GM12874 (cell line): ENCODE results near the gene PCDHGA9.

Experiments
- CTCF ChIP-seq: IDR thresholded peaks from 2 replicates; pipeline ENCODE4 v1.5.1; 2011; ENCODE audit warnings: low read depth, mild to moderate bottlenecking, control low read depth, low read length, moderate library complexity; ENCODE audit not compliant: insufficient read depth

PCDHGA9 gene

GRCh38 chr5:141431286-141431685 is 28.7 kb downstream of the PCDHGA9 start:
- no peak for TF ChIP-seq CTCF

GRCh38 chr5:141434006-141434405 is 31.4 kb downstream of the PCDHGA9 start:
- no peak for TF ChIP-seq CTCF

GRCh38 chr5:141437221-141437620 is 34.6 kb downstream of the PCDHGA9 start:
- TF ChIP-seq CTCF: no peak

GRCh38 chr5:141439411-141440141 is 37.0 kb downstream of the PCDHGA9 start:
- no peak for TF ChIP-seq CTCF

GRCh38 chr5:141440341-141440740 is 37.8 kb downstream of the PCDHGA9 start:
- no peak for TF ChIP-seq CTCF

- no peak for TF ChIP-seq CTCF
Observed at GRCh38 chr5:141441571-141442170, 39.1 kb downstream of the PCDHGA9 start.
